HG03175 (cell line): ENCODE results near the gene LAPTM4A.
"Not testable (repeated sequence)": the region's sequence is repeated elsewhere in the genome, so short reads cannot be mapped to it uniquely, and the experiment has no call there.

Source experiments
- ATAC-seq: cut with Tn5 transposase; IDR thresholded peaks from one replicate; pipeline ENCODE4 v1.9.1; 2021; ENCODE audit warnings: mild to moderate bottlenecking, moderate library complexity; ENCODE audit not compliant: unreplicated experiment

The LAPTM4A gene

GRCh38 chr2:20051532-20052228 is at the start of gene LAPTM4A:
TSS of gene LAPTM4A (minus strand) at chr2:20051628. CDS start at chr2:20051520, 108 bp downstream.
- peak; percentile 95 for ATAC-seq

- no peak for ATAC-seq
Observed at GRCh38 chr2:20100711-20101110, 49.3 kb upstream of the LAPTM4A start.

GRCh38 chr2:20099780-20100179 is 48.4 kb upstream of the LAPTM4A start:
- ATAC-seq = no peak

- ATAC-seq = peak; percentile 97
Observed at GRCh38 chr2:20097889-20098714, 46.7 kb upstream of the LAPTM4A start.

- ATAC-seq = no peak
Observed at GRCh38 chr2:20095469-20095868, 44.0 kb upstream of the LAPTM4A start.

- no peak for ATAC-seq
Observed at GRCh38 chr2:20094955-20095354, 43.5 kb upstream of the LAPTM4A start.

- ATAC-seq = no peak
Observed at GRCh38 chr2:20094142-20094755, 42.8 kb upstream of the LAPTM4A start.

- ATAC-seq = no peak
Observed at GRCh38 chr2:20093263-20094141, 42.1 kb upstream of the LAPTM4A start.

GRCh38 chr2:20092901-20093235 is 41.4 kb upstream of the LAPTM4A start:
- no peak for ATAC-seq

GRCh38 chr2:20092226-20092900 is 40.9 kb upstream of the LAPTM4A start:
- ATAC-seq = no peak

GRCh38 chr2:20091305-20091991 is 40.0 kb upstream of the LAPTM4A start:
- no peak for ATAC-seq

- no peak for ATAC-seq
Observed at GRCh38 chr2:20089715-20090464, 38.5 kb upstream of the LAPTM4A start.

GRCh38 chr2:20085909-20086308 is 34.5 kb upstream of the LAPTM4A start:
- not testable (repeated sequence) for ATAC-seq

- not testable (repeated sequence) for ATAC-seq
Observed at GRCh38 chr2:20082812-20083211, 31.4 kb upstream of the LAPTM4A start.

- ATAC-seq = no peak
Observed at GRCh38 chr2:20081841-20082240, 30.4 kb upstream of the LAPTM4A start.

GRCh38 chr2:20080839-20081415 is 29.5 kb upstream of the LAPTM4A start:
- no peak for ATAC-seq

GRCh38 chr2:20080428-20080827 is 29.0 kb upstream of the LAPTM4A start:
- ATAC-seq = no peak

- ATAC-seq = no peak
Observed at GRCh38 chr2:20079546-20080115, 28.2 kb upstream of the LAPTM4A start.
